NCI-H524 (cell line): Measurements from ENCODE around the gene SYT14.

Experiments used
- DNase-seq, 2 experiments: peaks; one replicate each; lab custom pipeline; 2025; lab: John Stamatoyannopoulos, UW

SYT14 gene

GRCh38 chr1:210207597-210208450 lies 269.8 kb downstream of the SYT14 start:
- DNase-seq, result no peak

- no peak for DNase-seq
Observed at GRCh38 chr1:210213335-210213734, 275.3 kb downstream of the SYT14 start.

GRCh38 chr1:210214573-210215409 lies 276.8 kb downstream of the SYT14 start:
- DNase-seq, result no peak

GRCh38 chr1:210217482-210217881 lies 279.5 kb downstream of the SYT14 start:
- no peak for DNase-seq

GRCh38 chr1:210218047-210218446 lies 280.0 kb downstream of the SYT14 start:
- DNase-seq, result no peak
